ENCODE measurements around the gene RAD51C. TPM values are rescaled to one million over a fixed set of nuclear protein-coding genes. Genes with fewer than 3 reads are reported as not detected.
A peak's percentile ranks its signal among the peaks of the same experiment; 100 is the strongest.
"Not testable (repeated sequence)": the region's sequence is repeated elsewhere in the genome, so short reads cannot be mapped to it uniquely, and the experiment has no call there.

The RAD51C gene
- total RNA-seq, 1 donor from 2014 or later, result 73.7 TPM

DNA sequence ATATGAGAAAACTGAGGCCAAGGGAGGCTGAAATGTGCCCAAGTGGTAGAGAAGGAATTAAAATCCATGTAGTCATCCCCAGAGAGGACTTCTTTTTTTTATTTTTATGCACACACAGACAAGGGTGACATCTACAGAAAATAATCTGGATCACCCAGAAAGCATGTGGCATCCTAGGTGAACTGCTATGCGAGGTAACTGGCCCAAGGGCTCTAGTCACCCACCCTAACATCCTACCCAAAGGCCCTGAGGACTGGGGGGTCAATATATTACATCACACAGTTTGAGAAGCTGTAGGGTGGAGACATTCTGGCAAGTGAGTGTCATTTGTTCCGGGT, 23.8 kb upstream of the RAD51C start:
- intact Hi-C loops (cut with micrococcal nuclease), result no loop called here
- no peak for DNase-seq
- H3K9me3 Mint-ChIP-seq, result no peaks in the 10 kb centered on the region
- no peak overlapping the region for H3K4me3 Mint-ChIP-seq
- H3K4me1 Mint-ChIP-seq, result peaks cover 6% of the 10 kb centered on the region
- no peaks in the 10 kb centered on the region for H3K36me3 Mint-ChIP-seq (ENCODE audit: low read depth)
- H3K27me3 Mint-ChIP-seq, result peaks cover 23% of the 10 kb centered on the region
- H3K27ac Mint-ChIP-seq, result no peak overlapping the region

DNA sequence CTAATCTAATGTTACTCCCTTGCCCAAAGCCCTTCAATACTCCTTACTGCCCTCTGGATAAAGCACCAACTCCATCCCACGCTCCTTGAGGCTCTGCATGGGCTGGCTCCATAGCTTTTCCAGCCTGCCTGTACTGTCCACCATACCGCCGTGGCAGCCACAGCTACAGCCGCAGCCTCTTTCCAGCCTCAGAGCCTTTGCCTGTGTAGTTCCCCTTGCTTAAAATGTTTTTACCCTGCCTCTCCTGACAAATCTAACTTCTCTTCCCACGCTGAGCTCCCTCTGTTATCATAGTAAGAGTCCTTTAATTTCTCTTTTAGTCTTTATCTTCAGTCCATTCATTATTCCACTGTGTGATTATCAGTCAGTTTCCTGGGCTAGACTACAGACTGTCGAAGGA, 22.5 kb upstream of the RAD51C start:
- Mint-ChIP-seq H3K27me3 (peaks cover 23% of the 10 kb centered on the region), H3K9me3 (no peaks in the 10 kb centered on the region), H3K36me3 (ENCODE audit: low read depth) (no peaks in the 10 kb centered on the region), H3K27ac (no peak overlapping the region), H3K4me1 (peaks cover 6% of the 10 kb centered on the region), H3K4me3 (no peak overlapping the region)
- no peak for DNase-seq
- intact Hi-C loops (cut with micrococcal nuclease), result no loop called here

DNA sequence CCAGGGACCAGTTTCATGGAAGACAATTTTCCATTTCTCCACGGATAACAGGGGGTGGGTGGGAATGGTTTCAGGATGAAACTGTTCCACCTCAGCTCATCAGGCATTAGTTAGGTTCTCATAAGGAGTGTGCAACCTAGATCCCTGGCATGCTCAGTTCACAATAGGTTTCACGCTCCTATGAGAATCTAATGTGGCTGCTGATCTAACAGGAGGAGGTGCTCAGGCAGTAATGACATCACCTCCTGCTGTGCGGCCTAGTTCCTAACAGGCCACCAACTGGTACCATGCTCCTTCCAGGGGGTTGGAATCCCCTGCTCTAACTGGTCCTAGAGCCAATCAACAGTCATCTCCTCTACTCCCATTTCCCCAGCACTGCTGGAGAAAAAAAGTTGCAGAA, 20.4 kb upstream of the RAD51C start:
- Mint-ChIP-seq H3K4me3 (no peak overlapping the region), H3K36me3 (ENCODE audit: low read depth) (no peaks in the 10 kb centered on the region), H3K27me3 (peaks cover 25% of the 10 kb centered on the region), H3K9me3 (no peaks in the 10 kb centered on the region), H3K27ac (no peak overlapping the region), H3K4me1 (peaks cover 1% of the 10 kb centered on the region)
- intact Hi-C loops (cut with micrococcal nuclease), result no loop called here
- no peak for DNase-seq

DNA sequence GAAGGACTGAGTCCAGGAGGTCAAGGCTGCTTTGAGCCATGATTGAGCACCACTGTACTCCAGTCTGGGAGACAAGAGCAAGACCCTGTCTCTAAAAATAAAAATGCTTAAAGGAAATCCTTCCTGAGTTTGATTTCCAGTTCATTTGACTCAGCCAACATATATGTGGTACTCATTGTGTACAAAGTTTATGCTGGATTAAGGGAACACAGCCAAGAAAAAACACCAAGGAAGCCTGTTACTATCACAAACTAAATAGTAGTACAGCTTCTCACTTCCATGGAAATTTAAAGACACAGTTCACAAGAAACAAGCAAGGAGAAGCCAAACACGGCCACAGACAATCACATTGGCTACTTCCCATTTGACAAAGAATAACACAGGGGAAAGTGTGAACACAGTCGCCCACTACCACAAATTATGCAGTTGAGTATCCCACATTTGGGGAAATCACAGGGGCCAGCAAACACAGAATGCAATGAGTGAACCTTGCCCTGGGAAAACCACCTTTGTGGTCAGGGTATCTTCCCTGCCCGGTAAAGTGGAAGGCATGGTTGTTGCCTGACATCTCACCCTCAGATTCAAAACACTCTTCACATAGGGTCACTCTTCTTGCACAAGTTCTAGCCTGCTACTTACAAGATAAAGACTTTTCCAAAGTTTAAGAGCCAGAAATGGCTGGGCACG, 15.1 kb upstream of the RAD51C start:
- Mint-ChIP-seq H3K27me3 (peaks cover 5% of the 10 kb centered on the region), H3K36me3 (ENCODE audit: low read depth) (no peaks in the 10 kb centered on the region), H3K27ac (no peak overlapping the region), H3K9me3 (no peaks in the 10 kb centered on the region), H3K4me3 (no peak overlapping the region), H3K4me1 (peaks cover 2% of the 10 kb centered on the region)
- DNase-seq, result no peak
- intact Hi-C loops (cut with micrococcal nuclease), result no loop called here

- H3K36me3 Mint-ChIP-seq (ENCODE audit: low read depth); H3K27me3 Mint-ChIP-seq; H3K27ac Mint-ChIP-seq; H3K4me3 Mint-ChIP-seq; H3K9me3 Mint-ChIP-seq; DNase-seq; H3K4me1 Mint-ChIP-seq; intact Hi-C loops (cut with micrococcal nuclease): not testable (repeated sequence)
These were observed 14.1 kb upstream of the RAD51C start for GRCh38 chr17:58678287-58678686.

DNA sequence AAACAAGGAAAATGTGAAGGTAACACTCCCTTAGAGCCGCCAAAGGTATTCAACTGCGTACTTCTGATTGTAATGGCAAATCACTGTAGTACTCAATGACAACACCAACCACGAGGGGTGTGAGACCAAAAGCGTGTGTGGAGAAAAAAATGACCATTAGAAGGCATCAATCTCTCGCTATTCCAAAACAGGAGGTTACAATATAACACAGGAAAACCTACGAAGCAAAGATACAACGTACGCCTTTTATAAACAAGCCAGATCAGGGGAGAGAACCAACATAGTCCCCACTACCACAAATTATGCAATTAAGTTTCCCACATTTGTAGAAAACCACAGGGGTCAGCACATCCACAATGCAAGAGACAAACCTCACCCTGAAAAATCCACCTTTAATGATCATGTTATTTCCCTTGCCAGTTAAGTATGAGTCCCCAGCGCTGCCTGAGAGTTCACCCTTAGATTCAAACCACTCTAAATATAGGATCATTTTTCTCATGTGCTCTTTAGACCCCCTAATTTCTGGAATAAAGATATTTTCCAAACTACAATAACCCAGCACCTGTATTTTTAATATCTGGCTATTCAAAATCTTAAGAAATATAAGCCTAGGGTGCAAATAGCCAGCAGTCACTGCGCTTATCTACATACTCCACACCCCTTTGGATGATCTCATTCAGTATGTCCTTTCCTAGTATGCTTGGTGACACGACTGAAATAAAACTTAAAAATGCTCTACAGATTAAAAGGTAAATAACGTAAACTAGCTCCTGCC, 13.0 kb upstream of the RAD51C start:
- H3K27me3 Mint-ChIP-seq, result peaks cover 5% of the 10 kb centered on the region
- H3K4me1 Mint-ChIP-seq, result peaks cover 2% of the 10 kb centered on the region
- H3K36me3 Mint-ChIP-seq (ENCODE audit: low read depth), result no peaks in the 10 kb centered on the region
- no peak overlapping the region for H3K27ac Mint-ChIP-seq
- H3K9me3 Mint-ChIP-seq, result no peaks in the 10 kb centered on the region
- no peak for DNase-seq
- H3K4me3 Mint-ChIP-seq, result no peak overlapping the region
- intact Hi-C loops (cut with micrococcal nuclease), result no loop called here

DNA sequence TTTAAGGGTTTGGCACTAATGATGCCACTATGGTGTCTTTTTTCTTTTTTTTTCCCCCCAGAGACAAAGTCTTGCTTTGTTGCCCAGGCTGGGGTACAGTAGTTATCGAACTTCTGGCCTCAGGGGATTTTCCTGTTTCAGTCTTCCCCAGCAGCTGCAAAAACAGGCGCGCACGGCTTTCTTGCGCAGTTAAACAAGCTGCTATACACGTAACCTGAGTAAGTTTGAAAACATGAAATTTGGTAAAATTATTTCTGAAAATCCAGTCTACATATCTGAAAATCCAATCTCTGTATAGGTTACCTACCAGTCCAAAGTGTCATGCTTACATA, 12.4 kb upstream of the RAD51C start:
- intact Hi-C loops (cut with micrococcal nuclease), result no loop called here
- Mint-ChIP-seq H3K27me3 (peaks cover 5% of the 10 kb centered on the region), H3K9me3 (no peaks in the 10 kb centered on the region), H3K4me3 (no peak overlapping the region), H3K4me1 (peaks cover 2% of the 10 kb centered on the region), H3K27ac (no peak overlapping the region), H3K36me3 (ENCODE audit: low read depth) (no peaks in the 10 kb centered on the region)
- no peak for DNase-seq

- Mint-ChIP-seq H3K27ac (no peak overlapping the region), H3K36me3 (ENCODE audit: low read depth) (no peaks in the 10 kb centered on the region), H3K4me1 (no peaks in the 10 kb centered on the region), H3K9me3 (no peaks in the 10 kb centered on the region), H3K27me3 (no peaks in the 10 kb centered on the region), H3K4me3 (no peak overlapping the region)
- intact Hi-C loops (cut with micrococcal nuclease), result no loop called here
- DNase-seq, result no peak
These were observed 8.4 kb upstream of the RAD51C start for GRCh38 chr17:58684003-58684402.

GRCh38 chr17:58684462-58684861, 7.9 kb upstream of the RAD51C start:
- DNase-seq; H3K9me3 Mint-ChIP-seq; H3K4me3 Mint-ChIP-seq; H3K27ac Mint-ChIP-seq; H3K36me3 Mint-ChIP-seq (ENCODE audit: low read depth); intact Hi-C loops (cut with micrococcal nuclease); H3K27me3 Mint-ChIP-seq; H3K4me1 Mint-ChIP-seq: not testable (repeated sequence)

DNA sequence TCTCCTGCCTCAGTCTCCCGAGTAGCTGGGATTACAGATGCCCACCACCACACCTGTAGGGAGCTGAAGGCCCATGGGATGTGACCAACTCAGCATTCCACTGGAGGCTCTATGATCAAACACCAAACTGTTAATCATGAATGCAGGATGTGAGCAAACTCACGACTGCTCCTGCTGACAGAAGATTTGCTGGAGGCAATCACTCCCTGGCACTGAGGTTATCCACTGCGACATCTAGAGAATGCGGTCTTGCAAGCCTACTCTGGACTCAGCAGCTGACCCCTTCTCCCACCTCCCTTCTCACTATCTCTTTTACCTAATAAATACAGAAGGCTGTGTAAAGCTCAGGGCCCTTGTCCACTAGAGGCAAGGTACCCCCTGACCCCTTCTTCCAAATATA, 5.4 kb upstream of the RAD51C start:
- Mint-ChIP-seq H3K4me1 (no peaks in the 10 kb centered on the region), H3K27me3 (no peaks in the 10 kb centered on the region), H3K4me3 (no peak overlapping the region), H3K27ac (no peak overlapping the region), H3K36me3 (ENCODE audit: low read depth) (no peaks in the 10 kb centered on the region), H3K9me3 (peaks cover under 1% of the 10 kb centered on the region)
- intact Hi-C loops (cut with micrococcal nuclease), result no loop called here
- no peak for DNase-seq

- H3K4me3 Mint-ChIP-seq, result no peak overlapping the region
These were observed 3.9 kb upstream of the RAD51C start for GRCh38 chr17:58688521-58688920.

DNA sequence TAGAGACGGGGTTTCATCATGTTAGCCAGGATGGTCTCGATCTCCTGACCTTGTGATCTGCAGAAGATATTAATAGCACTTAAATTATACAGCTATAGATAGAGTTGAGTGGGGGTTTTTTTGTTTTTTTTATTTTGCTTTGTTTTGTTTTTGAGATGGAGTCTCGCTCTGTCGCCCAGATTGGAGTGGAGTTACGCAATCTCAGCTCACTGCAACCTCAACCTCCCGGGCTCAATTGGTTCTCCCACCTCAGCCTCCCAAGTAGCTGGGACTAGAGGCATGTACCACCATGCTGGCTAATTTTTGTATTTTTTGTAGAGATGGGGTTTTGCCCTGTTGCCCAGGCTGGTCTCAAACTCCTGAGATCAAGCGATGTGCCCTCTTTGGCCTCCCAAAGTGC, 2.4 kb upstream of the RAD51C start:
- not testable (repeated sequence) for H3K9me3 Mint-ChIP-seq, H3K4me3 Mint-ChIP-seq, H3K27ac Mint-ChIP-seq, DNase-seq, H3K27me3 Mint-ChIP-seq
- H3K36me3 Mint-ChIP-seq (ENCODE audit: low read depth), result peaks cover 16% of the 10 kb centered on the region
- H3K4me1 Mint-ChIP-seq, result peaks cover 15% of the 10 kb centered on the region
- intact Hi-C loops (cut with micrococcal nuclease), result loop anchor here (5.0 kb wide), 1 partner anchor 173 kb away; no protein-coding TSS in a partner anchor

More at GRCh38 chr17:58688521-58688920, 3.9 kb upstream of the RAD51C start:
- no peak for DNase-seq
- peaks cover 12% of the 10 kb centered on the region for H3K4me1 Mint-ChIP-seq
- intact Hi-C loops (cut with micrococcal nuclease), result no loop called here
- H3K36me3 Mint-ChIP-seq (ENCODE audit: low read depth), result peaks cover 8% of the 10 kb centered on the region
- no peaks in the 10 kb centered on the region for H3K27me3 Mint-ChIP-seq
- peaks cover 4% of the 10 kb centered on the region for H3K9me3 Mint-ChIP-seq
- H3K27ac Mint-ChIP-seq, result no peak overlapping the region

DNA sequence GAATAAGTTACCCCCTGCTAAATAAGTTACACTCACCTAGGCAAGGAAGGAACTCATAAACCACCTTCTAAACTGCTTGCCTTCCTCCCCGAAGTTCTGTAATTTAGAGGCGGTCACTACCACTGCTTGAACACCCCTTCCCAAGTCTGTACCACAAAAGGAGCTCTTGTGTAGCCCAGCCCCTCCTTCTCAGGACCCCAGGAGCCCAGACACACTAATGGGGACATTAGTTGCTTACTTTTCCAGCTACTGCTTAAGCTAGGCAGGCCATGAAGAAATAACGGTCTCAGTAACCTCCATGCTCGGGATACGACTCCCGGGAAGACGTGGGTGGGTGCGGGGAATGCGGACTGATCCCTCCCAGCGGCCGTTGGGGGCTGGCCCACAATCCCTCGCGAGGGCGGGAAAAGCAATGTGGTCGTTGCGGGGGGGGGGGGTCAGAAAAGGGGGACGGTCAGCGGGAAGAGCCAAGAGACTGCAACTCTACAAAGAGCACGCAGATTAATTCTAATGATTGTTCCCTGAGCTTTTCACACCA, 632 bp upstream of the RAD51C start, which contains the start of gene TEX14:
Gene TEX14 (minus strand): TSS at position 345 of the 538 bp plus-strand sequence. CDS start 40,044 bp downstream, outside the sequence.
- intact Hi-C loops (cut with micrococcal nuclease), result loop anchor here (1.0 to 5.0 kb wide), 4 partner anchors 19 to 174 kb away; no protein-coding TSS in a partner anchor

GRCh38 chr17:58693208-58693607, 806 bp downstream of the RAD51C start:
- Mint-ChIP-seq H3K27me3 (no peaks in the 10 kb centered on the region), H3K4me1 (peaks cover 21% of the 10 kb centered on the region), H3K27ac (peak overlapping the region; percentile 96), H3K36me3 (ENCODE audit: low read depth) (peaks cover 26% of the 10 kb centered on the region), H3K9me3 (peaks cover 4% of the 10 kb centered on the region), H3K4me3 (peak overlapping the region; percentile 95)
- no peak for DNase-seq
- intact Hi-C loops (cut with micrococcal nuclease), result loop anchor here (2.0 to 5.0 kb wide), 2 partner anchors 18 to 176 kb away; no protein-coding TSS in a partner anchor

More for the DNA sequence above, 632 bp upstream of the RAD51C start, which contains the start of gene TEX14:
- Mint-ChIP-seq H3K27me3 (no peaks in the 10 kb centered on the region), H3K4me1 (peaks cover 21% of the 10 kb centered on the region), H3K27ac (peak within 1 kb of the TSS; percentile 96), H3K4me3 (peak within 1 kb of the TSS; percentile 95), H3K9me3 (peaks cover 4% of the 10 kb centered on the region), H3K36me3 (ENCODE audit: low read depth) (peaks cover 24% of the 10 kb centered on the region)
- no peak for DNase-seq

Data from activated CD4-positive, alpha-beta T cell treated with anti-CD3 and anti-CD28 coated beads, Interleukin-2, amount 10 ng/mL, durations not matched to agents 24 days and 14 days (primary cell).